Stimulated activated CD8-positive, alpha-beta memory T cell treated with anti-CD3 and anti-CD28 coated beads, Interleukin-7, amount 100 ng/mL, for 24 hours (primary cell): ENCODE results near the gene PIK3CB.
"Not testable (repeated sequence)": the region's sequence is repeated elsewhere in the genome, so short reads cannot be mapped to it uniquely, and the experiment has no call there.

ENCODE experiments used
- DNase-seq: peaks from one replicate; pipeline ENCODE4 v3.0.0-alpha.2; 2020; ENCODE audit warnings: low read depth

The PIK3CB gene

GRCh38 chr3:138803006-138803653, 31.6 kb downstream of the PIK3CB start:
- DNase-seq: no peak

DNA sequence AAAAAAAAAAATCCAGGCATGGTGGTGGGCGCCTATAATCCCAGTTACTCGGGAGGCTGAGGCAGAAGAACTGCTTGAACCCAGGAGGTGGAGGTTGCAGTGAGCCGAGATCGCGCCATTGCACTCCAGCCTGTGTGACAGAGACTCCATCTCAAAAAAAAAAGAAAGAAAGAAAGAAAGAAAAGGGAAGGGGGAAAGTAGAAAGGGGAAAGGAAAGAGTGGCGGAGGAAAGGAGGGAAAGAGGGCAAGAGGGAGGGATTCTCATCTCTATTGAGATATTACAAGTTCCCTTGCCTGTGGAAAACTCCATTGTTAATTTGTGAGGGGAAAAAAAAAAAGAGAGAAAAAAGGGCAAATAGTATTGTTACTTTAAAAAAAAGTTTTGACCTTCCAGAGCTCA, 32.5 kb downstream of the PIK3CB start:
- not testable (repeated sequence) for DNase-seq

- DNase-seq: no peak
These were observed 32.9 kb downstream of the PIK3CB start for GRCh38 chr3:138801792-138802191.

DNA sequence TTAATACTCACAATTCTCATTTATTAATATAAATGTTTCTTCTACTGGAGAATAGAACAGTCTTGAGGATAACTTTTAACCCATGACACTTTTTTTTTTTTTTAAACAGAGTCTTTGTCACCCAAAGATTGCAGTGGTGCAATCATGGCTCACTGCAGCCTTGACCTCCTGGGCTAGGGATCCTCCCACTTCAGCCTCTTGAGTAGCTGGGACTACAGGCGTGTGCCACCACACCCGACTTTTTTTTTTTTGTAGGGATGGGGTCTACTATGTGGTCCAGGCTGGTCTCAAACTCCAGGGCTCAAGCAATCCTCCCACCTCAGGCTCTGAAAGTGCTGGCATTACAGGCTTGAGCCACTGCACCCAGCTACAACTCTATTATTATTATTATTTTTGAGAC, 34.5 kb downstream of the PIK3CB start:
- no peak for DNase-seq

DNA sequence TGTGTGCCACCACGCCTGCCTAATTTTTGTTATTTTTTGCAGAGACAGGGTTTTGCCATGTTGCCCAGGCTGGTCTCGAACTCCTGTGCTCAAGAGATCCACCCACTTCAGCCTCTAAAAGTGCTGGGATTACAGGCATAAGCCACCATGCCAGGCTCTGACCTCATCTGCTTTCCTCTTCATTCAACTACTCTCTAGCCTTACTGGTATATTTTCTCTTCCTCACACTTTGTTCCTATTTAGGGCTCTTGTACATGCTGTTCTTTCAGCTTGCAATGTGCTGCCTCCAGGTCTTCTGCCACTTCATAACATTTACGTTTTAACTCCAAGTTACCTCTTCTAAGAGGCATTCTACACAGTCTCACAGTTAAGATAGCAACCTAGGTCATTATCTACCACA, 34.9 kb downstream of the PIK3CB start:
- DNase-seq: no peak

GRCh38 chr3:138797508-138798038, 37.2 kb downstream of the PIK3CB start:
- DNase-seq: no peak

DNA sequence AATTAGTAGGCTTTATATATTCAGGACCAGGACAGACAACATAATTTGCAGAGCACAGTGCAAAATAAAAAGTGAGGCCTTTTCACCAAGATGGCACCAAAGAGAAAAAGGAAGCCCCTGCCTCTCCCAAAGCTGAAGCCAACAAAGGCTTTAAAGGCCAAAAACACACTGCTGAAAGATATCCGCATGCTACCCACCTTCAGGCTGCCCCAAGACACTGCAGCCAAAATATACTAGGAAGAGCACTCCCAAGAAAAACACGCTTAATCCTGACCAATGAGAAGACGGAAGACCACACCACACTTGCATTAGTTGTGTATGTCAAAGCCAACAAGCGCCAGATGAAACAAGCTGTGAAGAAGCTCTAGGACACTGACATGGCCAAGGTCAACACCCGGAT, 38.0 kb downstream of the PIK3CB start:
- no peak for DNase-seq

- no peak for DNase-seq
These were observed 47.9 kb downstream of the PIK3CB start for GRCh38 chr3:138786788-138787271.

DNA sequence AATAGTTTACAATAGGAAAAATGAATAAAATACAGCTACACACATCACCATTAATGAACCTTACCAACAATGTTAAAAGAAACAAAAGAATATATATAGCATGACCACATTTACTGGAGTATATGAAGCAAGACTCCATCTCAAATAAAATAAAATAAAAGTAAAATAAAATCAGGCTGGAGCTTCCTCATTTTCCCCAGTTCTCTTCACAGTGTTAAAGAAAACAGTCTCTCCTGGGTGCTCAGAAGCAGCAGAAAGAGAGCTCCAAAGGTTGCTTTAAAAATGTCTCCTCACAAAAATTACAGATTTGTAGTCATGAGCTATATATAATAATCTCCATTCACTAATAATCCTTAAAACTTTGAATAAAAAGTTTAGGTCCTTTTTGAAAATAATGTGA, 48.8 kb downstream of the PIK3CB start:
- no peak for DNase-seq

GRCh38 chr3:138785362-138785857, 49.3 kb downstream of the PIK3CB start:
- not testable (repeated sequence) for DNase-seq

GRCh38 chr3:138782755-138783154, 52.0 kb downstream of the PIK3CB start:
- DNase-seq: no peak

DNA sequence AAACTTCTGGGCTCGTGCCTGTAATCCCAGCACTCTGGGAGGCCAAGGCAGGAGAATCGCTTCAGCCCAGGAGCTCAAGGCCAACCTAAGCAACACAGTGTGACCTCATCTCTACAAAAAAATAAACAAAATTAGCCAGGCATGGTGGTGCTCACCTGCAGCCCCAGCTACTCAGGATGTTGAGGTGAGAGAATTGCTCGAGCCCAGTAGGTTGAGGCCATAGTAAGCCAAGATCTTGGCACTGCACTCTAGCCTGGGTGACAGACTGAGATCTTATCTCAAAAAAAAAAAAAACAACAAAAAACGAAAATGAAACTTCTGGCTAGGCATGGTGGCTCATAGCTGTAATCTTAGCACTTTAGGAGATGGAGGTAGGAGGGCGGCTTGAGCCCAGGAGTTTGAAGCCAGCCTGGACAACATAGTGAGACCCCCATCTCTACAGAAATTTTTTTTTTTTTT, 53.7 kb downstream of the PIK3CB start:
- no peak for DNase-seq

DNA sequence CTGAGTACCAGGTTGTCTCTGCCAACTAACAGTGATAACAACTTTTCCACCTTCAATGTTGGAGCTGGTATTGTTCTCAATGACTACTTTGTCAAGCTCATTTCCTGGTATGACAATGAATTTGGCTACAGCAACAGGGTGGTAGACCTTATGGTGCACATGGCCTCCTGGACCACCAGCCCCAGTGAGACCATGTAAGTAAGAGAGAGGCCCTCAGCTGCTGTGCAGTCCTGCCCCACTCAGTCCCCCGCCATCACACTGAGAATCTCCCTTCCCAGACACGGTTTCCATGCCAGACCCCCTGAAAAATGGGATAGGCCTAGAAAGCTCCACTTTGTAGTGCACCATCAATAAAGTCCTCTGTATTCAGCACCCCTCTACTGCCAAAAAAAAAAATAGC, 56.1 kb downstream of the PIK3CB start:
- no peak for DNase-seq

GRCh38 chr3:138776961-138777360, 57.8 kb downstream of the PIK3CB start:
- DNase-seq: no peak

- DNase-seq: no peak
These were observed 59.5 kb downstream of the PIK3CB start for GRCh38 chr3:138775254-138775595.

DNA sequence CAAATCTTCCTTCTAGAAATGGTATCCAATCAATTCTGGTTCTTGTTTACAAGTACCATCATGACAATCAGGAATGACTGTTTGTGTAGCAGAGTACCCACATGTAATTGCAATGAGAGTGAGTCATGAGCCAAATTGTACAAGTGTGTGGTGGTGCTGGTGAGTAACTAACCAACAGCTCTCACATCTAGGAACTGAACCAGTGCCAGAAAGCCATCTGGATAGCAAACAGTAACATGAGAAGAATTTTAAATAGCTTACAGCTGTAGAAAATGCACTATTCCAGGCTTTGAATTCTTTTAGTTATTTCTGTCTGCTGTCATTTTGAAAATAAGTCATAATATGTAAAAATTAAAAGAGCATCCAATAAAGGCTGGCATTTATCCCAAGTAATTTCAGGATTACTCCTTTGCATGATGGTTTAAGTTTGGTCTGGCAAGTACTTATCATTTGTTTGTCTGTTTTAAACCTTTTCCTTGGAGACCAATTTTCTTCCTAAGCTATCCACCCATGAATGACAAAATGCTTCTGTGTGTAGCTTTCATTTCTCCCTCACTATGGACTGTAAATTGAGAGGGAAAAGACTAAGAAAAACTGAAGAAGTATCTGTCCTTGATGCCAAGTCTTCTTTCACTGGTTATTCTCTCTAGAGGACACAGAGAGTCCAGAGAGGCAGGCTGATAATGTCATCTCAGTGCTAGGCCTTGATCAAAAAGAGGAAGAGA, 60.0 kb downstream of the PIK3CB start:
- no peak for DNase-seq

DNA sequence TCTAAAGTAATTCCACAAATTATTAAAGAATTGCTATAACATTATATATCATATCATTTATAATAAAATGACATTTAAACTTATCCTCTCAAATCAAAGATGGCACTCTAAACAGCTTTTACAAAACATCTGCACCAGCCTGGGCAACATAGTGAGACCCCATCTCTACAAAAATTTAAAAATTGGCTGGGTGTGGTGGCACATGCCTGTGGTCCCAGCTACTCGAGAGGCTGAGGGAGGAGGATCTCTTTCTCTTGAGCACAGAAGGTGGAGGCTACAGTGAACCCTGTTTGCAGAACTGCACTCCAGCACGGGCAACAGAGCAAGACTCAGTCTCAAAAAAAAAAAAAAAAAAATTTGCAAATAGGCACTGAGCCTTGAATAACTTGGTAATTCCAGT, 63.1 kb downstream of the PIK3CB start:
- no peak for DNase-seq

DNA sequence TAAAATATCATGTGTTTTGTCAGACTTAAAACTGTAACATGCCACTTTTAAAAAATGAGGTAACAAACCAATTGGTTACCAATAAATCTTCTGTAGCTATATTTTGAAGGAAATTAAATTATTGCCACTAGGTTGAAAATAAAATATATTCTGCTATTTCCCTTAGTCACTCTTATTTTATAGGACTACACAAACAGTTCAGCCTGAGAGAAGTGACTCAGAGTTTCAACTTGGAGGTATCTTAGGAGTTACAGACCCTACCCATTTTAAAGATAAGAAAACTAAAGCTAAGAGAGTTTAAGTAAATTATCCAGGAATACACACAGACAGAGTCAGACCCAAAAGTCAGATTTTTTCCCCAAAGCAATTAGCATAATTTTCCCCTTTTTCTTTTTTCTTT, 65.1 kb downstream of the PIK3CB start:
- no peak for DNase-seq

GRCh38 chr3:138768946-138769345, 65.8 kb downstream of the PIK3CB start:
- DNase-seq: no peak

DNA sequence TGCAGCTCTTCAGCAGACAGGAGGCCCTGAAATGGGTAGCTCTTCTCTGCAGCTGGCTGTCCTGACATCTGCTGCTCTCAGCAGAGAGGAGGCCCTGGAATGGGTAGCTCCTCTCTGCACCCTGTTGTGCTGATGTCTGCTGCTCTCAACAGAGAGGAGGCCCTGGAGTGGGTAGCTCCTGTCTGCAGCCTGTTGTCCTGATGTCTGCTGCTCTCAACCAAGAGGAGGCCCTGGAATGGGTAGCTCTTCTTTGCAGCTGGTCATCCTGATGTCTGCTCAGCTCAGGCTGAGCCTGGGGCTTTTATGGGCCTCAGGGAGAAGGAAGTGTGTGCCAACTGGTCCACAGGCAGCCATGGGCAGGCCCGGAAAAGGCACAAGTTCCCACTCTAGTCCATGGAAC, 66.6 kb downstream of the PIK3CB start:
- no peak for DNase-seq

GRCh38 chr3:138767498-138768104, 67.1 kb downstream of the PIK3CB start:
- DNase-seq: no peak

- no peak for DNase-seq
These were observed 73.7 kb downstream of the PIK3CB start for GRCh38 chr3:138761002-138761401.

DNA sequence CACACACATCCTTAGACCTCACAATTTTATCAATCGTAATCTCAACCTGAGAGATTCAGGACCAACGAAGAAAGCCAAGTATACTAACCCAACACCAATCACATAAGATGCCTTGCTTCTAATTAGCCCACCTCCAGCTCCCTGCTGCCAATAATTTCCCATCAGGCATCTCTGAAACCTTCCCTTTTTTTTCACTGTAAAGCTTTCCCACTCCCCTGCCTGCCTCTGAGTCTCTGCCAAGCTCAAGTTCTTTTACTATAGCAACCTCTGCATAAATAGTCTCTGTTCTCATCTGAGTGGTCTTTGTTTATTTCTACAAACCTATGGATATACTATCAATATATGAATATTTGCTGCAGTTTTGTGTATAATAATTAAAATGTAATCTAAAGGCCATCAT, 86.5 kb downstream of the PIK3CB start:
- DNase-seq: no peak
